Fibroblast of mammary gland (primary cell): ENCODE data around the gene ZNF423.

Experiments used
- DNase-seq: peaks from one replicate; pipeline ENCODE4 v3.0.0-alpha.2; 2010; ENCODE audit warnings: low read depth
- H3K4me3 ChIP-seq: 2 replicates; pipeline ENCODE4 v1.5.1; 2011; ENCODE audit warnings: low read depth, mild to moderate bottlenecking, low read length, moderate library complexity; ENCODE audit not compliant: control insufficient read depth
- TF ChIP-seq, protein P1 (sequence below): conservative IDR thresholded peaks from 2 replicates; pipeline ENCODE4 v1.5.1; 2011; ENCODE audit warnings: low read depth, low read length, inconsistent platforms; ENCODE audit not compliant: control insufficient read depth, insufficient read depth

Gene ZNF423

DNA sequence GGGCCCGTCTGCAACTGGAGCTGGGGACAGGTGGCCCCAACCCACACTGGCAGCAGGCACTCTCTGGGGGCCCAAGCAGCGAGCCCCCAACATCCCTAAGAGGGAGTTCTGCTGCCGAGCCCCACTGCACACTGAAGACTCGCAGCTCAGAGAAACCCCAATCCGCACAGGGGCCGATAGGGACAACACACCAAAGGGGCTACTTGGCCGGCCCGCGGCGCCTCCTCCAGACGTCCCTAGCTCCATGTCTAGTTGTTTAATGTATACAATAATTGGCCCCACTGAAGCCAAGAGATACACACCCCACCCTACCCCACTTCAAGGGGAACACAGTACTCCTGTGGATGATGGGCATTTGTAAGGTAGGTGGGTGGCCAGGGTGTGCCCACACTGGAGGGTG lies 62.7 kb downstream of the ZNF423 start:
- H3K4me3 ChIP-seq: no peak overlapping the region
- TF ChIP-seq, protein P1, sequence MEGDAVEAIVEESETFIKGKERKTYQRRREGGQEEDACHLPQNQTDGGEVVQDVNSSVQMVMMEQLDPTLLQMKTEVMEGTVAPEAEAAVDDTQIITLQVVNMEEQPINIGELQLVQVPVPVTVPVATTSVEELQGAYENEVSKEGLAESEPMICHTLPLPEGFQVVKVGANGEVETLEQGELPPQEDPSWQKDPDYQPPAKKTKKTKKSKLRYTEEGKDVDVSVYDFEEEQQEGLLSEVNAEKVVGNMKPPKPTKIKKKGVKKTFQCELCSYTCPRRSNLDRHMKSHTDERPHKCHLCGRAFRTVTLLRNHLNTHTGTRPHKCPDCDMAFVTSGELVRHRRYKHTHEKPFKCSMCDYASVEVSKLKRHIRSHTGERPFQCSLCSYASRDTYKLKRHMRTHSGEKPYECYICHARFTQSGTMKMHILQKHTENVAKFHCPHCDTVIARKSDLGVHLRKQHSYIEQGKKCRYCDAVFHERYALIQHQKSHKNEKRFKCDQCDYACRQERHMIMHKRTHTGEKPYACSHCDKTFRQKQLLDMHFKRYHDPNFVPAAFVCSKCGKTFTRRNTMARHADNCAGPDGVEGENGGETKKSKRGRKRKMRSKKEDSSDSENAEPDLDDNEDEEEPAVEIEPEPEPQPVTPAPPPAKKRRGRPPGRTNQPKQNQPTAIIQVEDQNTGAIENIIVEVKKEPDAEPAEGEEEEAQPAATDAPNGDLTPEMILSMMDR: no peak
- DNase-seq: no peak

DNA sequence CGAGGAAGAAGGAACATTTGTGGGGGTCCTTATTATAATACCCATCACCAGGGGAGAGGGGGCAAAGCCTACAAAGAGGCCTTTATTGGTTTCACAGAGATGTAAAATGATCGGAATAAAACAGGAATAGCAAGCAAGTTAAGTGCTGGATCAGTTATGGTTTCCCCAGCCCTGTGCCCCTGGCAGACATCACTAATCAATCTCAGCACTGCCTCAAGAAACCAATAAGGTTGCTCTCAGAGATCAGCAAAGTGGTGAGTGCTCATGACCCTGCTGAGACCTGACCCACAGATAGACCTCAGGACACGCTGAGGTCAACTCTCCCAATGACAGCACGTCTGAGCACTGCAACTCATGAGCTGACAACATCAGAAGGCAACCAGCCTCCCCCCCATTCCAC lies 66.3 kb downstream of the ZNF423 start:
- TF ChIP-seq, protein P1: no peak
- DNase-seq: no peak
- no peak overlapping the region for H3K4me3 ChIP-seq

DNA sequence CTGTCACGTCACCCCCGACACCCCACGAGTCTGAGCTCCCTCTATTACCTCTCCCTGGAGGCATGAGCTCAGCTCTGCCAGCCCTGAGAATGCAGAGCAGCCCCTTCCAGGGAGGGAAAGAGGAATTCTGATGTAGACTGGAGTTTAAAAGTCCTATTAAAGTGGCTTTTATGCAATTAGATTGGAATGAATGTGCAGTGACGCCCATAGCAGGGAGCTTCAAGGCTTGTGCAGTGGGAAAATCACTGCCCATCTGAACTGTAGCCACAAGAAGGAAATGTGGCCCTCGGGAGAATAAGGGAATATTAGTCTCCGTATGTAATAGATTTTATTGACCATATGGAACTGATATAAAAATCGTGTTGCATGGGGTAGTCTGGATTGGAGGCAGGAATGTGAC lies 66.9 kb downstream of the ZNF423 start:
- H3K4me3 ChIP-seq: no peak overlapping the region
- TF ChIP-seq, protein P1: no peak
- peak; percentile 10 for DNase-seq

DNA sequence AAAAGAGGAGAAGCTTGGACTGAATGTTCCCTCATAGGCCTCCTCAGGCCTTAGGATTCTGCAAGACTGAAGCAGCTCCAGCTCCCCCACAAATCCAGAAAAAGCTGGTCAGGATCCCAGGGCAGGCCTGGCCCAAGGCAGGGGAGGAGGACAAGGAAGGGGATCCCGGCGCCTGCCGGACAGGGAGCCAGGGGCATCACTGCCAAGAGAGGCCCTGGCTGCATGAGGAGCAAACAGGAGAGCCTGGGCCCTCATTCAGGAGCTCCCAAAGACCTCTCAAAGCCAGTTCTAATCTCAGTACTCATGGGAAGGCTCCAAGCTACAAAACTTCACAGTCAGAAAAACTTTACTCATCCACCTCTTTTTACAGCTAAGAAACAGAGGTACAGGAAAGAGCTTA lies 67.3 kb downstream of the ZNF423 start:
- no peak for DNase-seq

DNA sequence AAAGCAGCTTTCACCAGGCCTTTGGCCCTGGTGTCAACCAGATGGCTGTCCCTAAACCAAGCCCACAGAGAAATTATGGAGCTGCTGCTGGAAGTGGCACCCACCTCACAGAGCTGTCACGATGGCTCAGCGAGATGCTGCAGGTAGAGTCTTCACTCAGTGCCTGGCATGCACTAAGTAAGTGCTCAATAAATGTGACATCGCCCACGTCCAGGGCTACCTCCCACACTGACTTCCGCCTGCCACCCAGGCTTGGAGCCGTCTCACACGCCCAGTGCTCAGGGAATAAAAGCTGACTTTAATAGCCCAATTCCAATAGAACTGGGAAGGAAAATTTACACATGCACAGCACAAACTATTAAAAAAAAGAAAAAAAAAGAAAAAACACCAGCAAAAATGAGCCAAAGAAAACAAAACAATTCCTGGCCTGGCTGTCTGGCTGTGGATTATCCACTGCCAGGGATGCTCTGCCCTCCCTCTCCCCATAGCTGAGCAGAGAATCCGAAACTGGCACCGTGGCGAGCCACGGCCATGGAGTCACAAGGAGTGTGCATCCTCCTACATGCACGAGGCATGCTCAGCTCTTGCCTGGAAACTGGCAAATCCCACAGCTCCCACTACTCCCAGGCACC lies 68.9 kb downstream of the ZNF423 start:
- no peak for DNase-seq
- no peak overlapping the region for H3K4me3 ChIP-seq
- TF ChIP-seq, protein P1: no peak

More for the DNA sequence above, 67.3 kb downstream of the ZNF423 start:
- TF ChIP-seq, protein P1: no peak
- no peak overlapping the region for H3K4me3 ChIP-seq

DNA sequence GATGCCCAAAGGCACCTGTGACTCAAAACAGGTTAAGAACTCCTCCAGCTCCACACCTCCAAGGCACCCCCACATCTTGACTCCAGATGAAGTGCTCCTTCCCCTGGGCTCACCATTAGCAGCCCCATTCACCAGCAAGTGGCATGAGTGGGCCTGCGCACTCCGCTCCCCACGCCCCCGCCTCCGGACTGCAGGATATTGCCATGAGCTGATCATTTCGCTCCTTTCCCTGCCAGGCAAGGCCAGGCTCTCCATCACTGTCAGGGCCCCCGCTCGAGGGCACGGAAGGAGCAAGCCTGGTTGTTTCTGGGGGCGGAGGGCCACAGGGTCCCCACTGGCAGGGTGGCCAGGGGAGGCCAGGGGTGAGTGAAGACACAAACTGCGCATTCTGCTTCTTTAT lies 69.9 kb downstream of the ZNF423 start:
- H3K4me3 ChIP-seq: no peak overlapping the region
- no peak for DNase-seq
- TF ChIP-seq, protein P1: no peak

DNA sequence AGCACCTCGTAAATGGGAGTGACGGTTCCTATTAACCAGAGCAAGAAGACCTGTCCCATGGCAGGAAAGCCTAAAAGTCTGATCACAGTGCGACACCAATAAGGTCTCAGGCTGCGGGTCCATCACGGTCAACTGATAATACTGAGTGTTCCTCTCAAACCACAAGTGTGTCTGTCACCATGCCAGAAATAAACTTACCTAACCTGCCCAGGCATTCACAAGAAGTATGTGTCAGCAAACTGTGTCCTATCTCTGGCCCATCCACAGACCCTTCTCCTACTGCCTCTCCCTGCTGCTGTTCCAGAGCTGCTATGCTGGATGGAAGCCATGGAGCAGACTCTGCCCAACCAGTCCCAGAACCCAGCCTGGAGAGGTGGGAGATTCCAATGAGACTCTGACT lies 73.5 kb downstream of the ZNF423 start:
- TF ChIP-seq, protein P1: no peak
- no peak for DNase-seq
- no peak overlapping the region for H3K4me3 ChIP-seq
